Suprapubic skin (tissue), 4 donors: ENCODE results near the gene DDI2. TPM values are rescaled to one million over a fixed set of nuclear protein-coding genes. Genes with fewer than 3 reads are reported as not detected.

Experiments used
- DNase-seq, 2 donors: peaks; one replicate each; pipeline ENCODE4 v3.0.0-alpha.2; 2019; ENCODE audit warnings: low spot score in 2 of 2
- H3K27ac ChIP-seq: fragments of 200-600 bp; sonication (generic); one replicate; pipeline ENCODE4 v1.5.1; 2019
- H3K27me3 ChIP-seq: fragments of 200-600 bp; sonication (generic); one replicate; pipeline ENCODE4 v1.5.1; 2019
- H3K36me3 ChIP-seq: fragments of 200-600 bp; sonication (generic); one replicate; pipeline ENCODE4 v1.5.1; 2019
- H3K4me1 ChIP-seq: fragments of 200-600 bp; sonication (generic); one replicate; pipeline ENCODE4 v1.5.1; 2019
- H3K4me3 ChIP-seq: fragments of 200-600 bp; sonication (generic); one replicate; pipeline ENCODE4 v1.5.1; 2019; ENCODE audit warnings: mild to moderate bottlenecking
- H3K9me3 ChIP-seq: fragments of 200-600 bp; sonication (generic); one replicate; pipeline ENCODE4 v1.5.1; 2019
- EP300 ChIP-seq: sonication (generic); formaldehyde crosslinking; IDR thresholded peaks from one replicate; pipeline ENCODE4 v1.6.1; 2017; ENCODE audit warnings: antibody characterized with exemption
- POLR2A ChIP-seq, 2 donors: fragments of 450-650 bp; IDR thresholded peaks; one replicate each; pipeline ENCODE4 v1.6.1; 2017; ENCODE audit warnings: antibody characterized with exemption in 2 of 2, mild to moderate bottlenecking in 2 of 2, moderate library complexity in 2 of 2
- POLR2AphosphoS5 ChIP-seq, 3 donors: sonication (generic); formaldehyde crosslinking; IDR thresholded peaks; one replicate each; pipeline ENCODE4 v1.6.1; 2017; ENCODE audit warnings: antibody characterized with exemption in 3 of 3
- WGBS: methylation state at CpG from one replicate; pipeline ENCODE4 v1.1.5; 2018; 5-methylcytosine and 5-hydroxymethylcytosine counted together
- total RNA-seq, 4 donors: library from RNA; depleted of rRNA; stranded (reverse); fragments of >200 nt; gene quantifications; one replicate each; pipeline ENCODE4 v1.1.0, GENCODE V29; 2016
- TF ChIP-seq, protein P1 (sequence below), 2 donors: fragments of 200-600 bp in 1 of 2; fragments of 450-650 bp in 1 of 2; sonication (generic) in 1 of 2; IDR thresholded peaks; one replicate each; pipeline ENCODE4 v1.5.1; 2016 to 2019; ENCODE audit warnings: antibody characterized with exemption in 2 of 2, mild to moderate bottlenecking in 1 of 2, moderate library complexity in 1 of 2

The DDI2 gene
- total RNA-seq, 4 donors from 2014 or later, result 33.2 to 90.0 (median 39.9) TPM

DNA sequence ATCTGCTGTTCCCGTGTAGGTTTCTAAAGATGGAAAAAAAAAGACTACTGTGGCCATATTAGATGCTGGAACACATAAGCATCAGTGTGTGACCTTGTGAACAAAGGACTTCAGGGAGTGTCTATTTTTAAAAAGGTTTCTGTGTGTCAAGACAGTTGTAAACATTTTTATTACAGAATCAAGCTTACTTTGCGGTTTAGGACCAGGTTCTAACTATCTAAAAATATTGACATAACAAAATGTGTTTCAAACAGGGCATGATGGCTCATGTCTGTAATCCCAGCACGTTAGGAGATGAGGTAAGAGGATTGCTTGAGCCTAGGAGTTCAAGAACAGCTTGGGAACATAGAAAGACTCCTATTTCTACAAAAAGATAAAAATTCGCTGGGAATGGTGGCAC is 7.1 kb upstream of the DDI2 start:
- Histone ChIP-seq H3K27ac (no peak overlapping the region), H3K4me1 (no peaks in the 10 kb centered on the region), H3K36me3 (no peaks in the 10 kb centered on the region), H3K9me3 (no peaks in the 10 kb centered on the region), H3K27me3 (no peaks in the 10 kb centered on the region), H3K4me3 (no peak overlapping the region)
- DNase-seq, result no peak
- TF ChIP-seq, protein P1, sequence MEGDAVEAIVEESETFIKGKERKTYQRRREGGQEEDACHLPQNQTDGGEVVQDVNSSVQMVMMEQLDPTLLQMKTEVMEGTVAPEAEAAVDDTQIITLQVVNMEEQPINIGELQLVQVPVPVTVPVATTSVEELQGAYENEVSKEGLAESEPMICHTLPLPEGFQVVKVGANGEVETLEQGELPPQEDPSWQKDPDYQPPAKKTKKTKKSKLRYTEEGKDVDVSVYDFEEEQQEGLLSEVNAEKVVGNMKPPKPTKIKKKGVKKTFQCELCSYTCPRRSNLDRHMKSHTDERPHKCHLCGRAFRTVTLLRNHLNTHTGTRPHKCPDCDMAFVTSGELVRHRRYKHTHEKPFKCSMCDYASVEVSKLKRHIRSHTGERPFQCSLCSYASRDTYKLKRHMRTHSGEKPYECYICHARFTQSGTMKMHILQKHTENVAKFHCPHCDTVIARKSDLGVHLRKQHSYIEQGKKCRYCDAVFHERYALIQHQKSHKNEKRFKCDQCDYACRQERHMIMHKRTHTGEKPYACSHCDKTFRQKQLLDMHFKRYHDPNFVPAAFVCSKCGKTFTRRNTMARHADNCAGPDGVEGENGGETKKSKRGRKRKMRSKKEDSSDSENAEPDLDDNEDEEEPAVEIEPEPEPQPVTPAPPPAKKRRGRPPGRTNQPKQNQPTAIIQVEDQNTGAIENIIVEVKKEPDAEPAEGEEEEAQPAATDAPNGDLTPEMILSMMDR (IDR thresholded peaks at IDR 0.05), result no peak
- TF ChIP-seq EP300 (no peak), POLR2AphosphoS5 (IDR thresholded peaks at IDR 0.05) (no peak), POLR2A (IDR thresholded peaks at IDR 0.05) (no peak)
- 57% methylated on average over 4 of the region's 4 CpGs for WGBS

DNA sequence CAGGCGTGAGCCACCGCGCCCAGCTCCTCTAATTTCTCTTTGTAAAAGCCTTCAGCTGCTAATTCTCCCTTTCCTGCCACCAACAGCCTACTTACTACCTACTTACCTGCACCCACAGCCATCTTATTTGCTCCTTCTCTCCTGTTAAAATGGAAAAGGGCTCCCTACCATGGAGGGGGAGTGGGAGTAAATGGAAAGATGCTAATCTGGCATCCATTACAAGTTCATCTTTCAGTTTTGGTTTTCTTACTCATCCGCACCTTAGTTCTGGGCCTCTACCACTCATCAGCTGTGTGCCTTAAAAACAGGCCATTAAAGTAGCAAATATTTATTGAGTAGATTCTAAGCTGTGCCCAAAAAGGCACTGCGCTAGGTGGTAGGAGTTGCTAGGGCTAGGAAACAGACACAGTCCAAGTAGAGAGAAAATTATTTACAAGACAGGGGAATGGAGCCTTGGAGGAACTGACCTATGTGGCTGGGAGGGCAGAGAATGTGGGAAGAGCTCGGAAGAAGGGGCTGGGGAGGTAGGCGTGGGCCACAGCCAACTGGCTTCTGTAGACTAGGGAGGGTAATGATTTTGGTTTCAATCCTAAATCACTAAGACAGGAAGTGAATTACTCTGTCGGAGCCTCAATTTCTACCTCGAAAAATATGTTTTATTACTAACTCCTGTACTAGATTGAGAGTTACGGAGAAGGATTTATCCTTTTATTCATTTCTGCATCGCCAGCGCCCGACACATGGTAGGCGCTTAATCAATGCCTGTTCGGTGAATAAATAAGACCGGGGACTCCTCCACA is 685 bp upstream of the DDI2 start:
- no peaks in the 10 kb centered on the region for H3K27me3 ChIP-seq
- 22% methylated on average over 16 of the region's 16 CpGs for WGBS
- peak overlapping the region; percentile 99 for H3K27ac ChIP-seq
- peaks cover 42% of the 10 kb centered on the region for H3K4me1 ChIP-seq
- H3K36me3 ChIP-seq, result no peaks in the 10 kb centered on the region
- peak overlapping the region; percentile 73 for H3K4me3 ChIP-seq
- H3K9me3 ChIP-seq, result no peaks in the 10 kb centered on the region
- DNase-seq, result no peak
- TF ChIP-seq POLR2AphosphoS5 (IDR thresholded peaks at IDR 0.05), result peak in 1 of 3 donors; percentile 15
- TF ChIP-seq POLR2A (IDR thresholded peaks at IDR 0.05), result no peak

DNA sequence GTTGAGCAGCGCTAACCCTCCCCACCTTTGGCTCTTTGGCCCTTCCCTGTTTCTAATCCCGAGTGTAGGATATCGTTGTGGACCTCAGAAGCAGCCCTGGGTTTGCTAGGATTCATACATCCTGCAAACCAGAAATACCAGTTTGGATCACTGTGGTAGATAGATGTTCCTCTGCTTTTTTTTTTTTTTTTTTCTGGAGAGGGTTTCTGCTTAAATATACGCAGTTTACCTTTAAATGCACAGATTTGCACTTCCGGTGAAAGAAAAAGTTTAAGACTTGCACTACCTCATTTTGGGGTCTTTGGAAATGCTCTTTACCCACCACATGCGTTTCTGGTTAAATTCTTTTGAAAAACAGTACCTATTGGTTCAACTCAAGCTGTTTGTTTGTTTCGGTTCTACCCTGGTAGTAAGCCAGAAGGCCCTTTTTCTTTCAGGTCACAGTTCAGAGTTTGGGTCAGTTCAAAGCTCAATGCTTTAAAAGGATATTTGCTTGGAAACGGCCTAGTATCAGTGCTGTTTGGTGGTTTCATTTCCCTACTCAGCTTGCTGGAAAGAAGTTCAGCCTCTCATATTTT is 908 bp downstream of the DDI2 start:
- DNase-seq, result no peak
- TF ChIP-seq POLR2A (IDR thresholded peaks at IDR 0.05), result no peak
- TF ChIP-seq, protein P1 (IDR thresholded peaks at IDR 0.05), result no peak
- TF ChIP-seq EP300, result no peak
- no peaks in the 10 kb centered on the region for H3K27me3 ChIP-seq
- peaks cover 58% of the 10 kb centered on the region for H3K4me1 ChIP-seq
- no peaks in the 10 kb centered on the region for H3K9me3 ChIP-seq
- H3K36me3 ChIP-seq, result no peaks in the 10 kb centered on the region
- 0% methylated on average over 8 of the region's 8 CpGs for WGBS
- peak overlapping the region; percentile 99 for H3K27ac ChIP-seq
- peak overlapping the region; percentile 73 for H3K4me3 ChIP-seq

GRCh38 chr1:15618655-15619525 is 1.6 kb downstream of the DDI2 start:
- peak overlapping the region; percentile 73 for H3K4me3 ChIP-seq
- no peaks in the 10 kb centered on the region for H3K27me3 ChIP-seq
- H3K4me1 ChIP-seq, result peaks cover 58% of the 10 kb centered on the region
- DNase-seq, result no peak
- H3K9me3 ChIP-seq, result no peaks in the 10 kb centered on the region
- H3K36me3 ChIP-seq, result no peaks in the 10 kb centered on the region
- peak in 2 of 3 donors; percentile 28 to 44 for TF ChIP-seq POLR2AphosphoS5 (IDR thresholded peaks at IDR 0.05)
- TF ChIP-seq EP300, result no peak
- 70% methylated on average over 26 of the region's 26 CpGs for WGBS
- peak overlapping the region; percentile 99 for H3K27ac ChIP-seq

DNA sequence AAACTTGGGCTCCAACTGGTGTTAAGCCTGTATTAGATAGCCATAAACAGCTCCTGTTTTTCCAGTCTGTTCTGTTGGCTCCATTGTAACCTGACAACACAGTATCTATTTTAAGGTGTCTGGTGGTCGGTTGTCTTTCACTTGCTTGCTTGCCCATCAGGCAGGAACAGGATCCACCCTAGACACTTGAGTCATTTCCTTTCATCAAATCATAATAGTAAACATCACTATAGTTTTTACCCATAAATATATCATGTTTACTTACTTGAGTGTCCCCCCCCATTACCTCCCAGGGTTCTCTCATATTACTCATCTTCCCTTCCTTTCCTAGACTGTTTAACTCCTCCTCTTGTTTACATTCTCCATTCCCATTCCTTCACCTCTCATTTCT is 2.9 kb downstream of the DDI2 start:
- H3K36me3 ChIP-seq, result no peaks in the 10 kb centered on the region
- DNase-seq, result no peak
- H3K9me3 ChIP-seq, result no peaks in the 10 kb centered on the region
- peaks cover 62% of the 10 kb centered on the region for H3K4me1 ChIP-seq
- peak overlapping the region; percentile 73 for H3K4me3 ChIP-seq
- TF ChIP-seq, protein P1 (IDR thresholded peaks at IDR 0.05), result no peak
- no peak for TF ChIP-seq POLR2AphosphoS5 (IDR thresholded peaks at IDR 0.05)
- no peak for TF ChIP-seq EP300
- TF ChIP-seq POLR2A (IDR thresholded peaks at IDR 0.05), result no peak
- 14% methylated on average over 1 of the region's 1 CpG for WGBS
- H3K27me3 ChIP-seq, result no peaks in the 10 kb centered on the region
- H3K27ac ChIP-seq, result peak overlapping the region; percentile 99
